WTC11 (cell line): Measurements from ENCODE around the gene CAMTA1. TPM values are rescaled to one million over a fixed set of nuclear protein-coding genes. Genes with fewer than 3 reads are reported as not detected.

Source experiments
- ATAC-seq: fragments of 200-7000 bp; cut with Tn5 transposase; 2 replicates; pipeline ENCODE4 v1.10.0; 2021; ENCODE audit warnings: mild to moderate bottlenecking, moderate library complexity
- CTCF ChIA-PET: fragments of 300-600 bp; sonication (Branson Sonifier 250); formaldehyde crosslinking; loops from one replicate; lab custom pipeline; 2021; ENCODE audit warnings: antibody characterized with exemption; lab: Charles Lee
- POLR2A ChIA-PET: fragments of 350-600 bp; sonication (Branson Sonifier 250); formaldehyde crosslinking; loops from one replicate; lab custom pipeline; 2021; ENCODE audit warnings: antibody characterized with exemption; lab: Charles Lee
- DNase-seq: peaks from one replicate; pipeline ENCODE4 v3.0.0; 2021; ENCODE audit warnings: low spot score
- H3K27ac Mint-ChIP-seq: 2 replicates; pipeline ENCODE4 v1.8.0; 2021; ENCODE audit warnings: mixed read lengths
- H3K27me3 Mint-ChIP-seq: 2 replicates; pipeline ENCODE4 v1.8.0; 2021; ENCODE audit warnings: low read depth, mild to moderate bottlenecking, moderate library complexity, mixed read lengths
- H3K36me3 Mint-ChIP-seq: 2 replicates; pipeline ENCODE4 v1.8.0; 2021; ENCODE audit warnings: mixed read lengths
- H3K4me1 Mint-ChIP-seq: 2 replicates; pipeline ENCODE4 v1.8.0; 2022; ENCODE audit warnings: mixed read lengths
- H3K4me3 Mint-ChIP-seq: 2 replicates; pipeline ENCODE4 v1.8.0; 2021; ENCODE audit warnings: mild to moderate bottlenecking, moderate library complexity, mixed read lengths
- H3K9me3 Mint-ChIP-seq: 2 replicates; pipeline ENCODE4 v1.8.0; 2021; ENCODE audit warnings: mixed read lengths
- CBFB ChIP-seq: sonication (generic); formaldehyde crosslinking; IDR thresholded peaks from 2 replicates; pipeline ENCODE4 v1.8.1; 2022; ENCODE audit warnings: mild to moderate bottlenecking, low read depth, missing genetic modification reagents
- CREB1 ChIP-seq: sonication (generic); formaldehyde crosslinking; IDR thresholded peaks from 2 replicates; pipeline ENCODE4 v1.8.0; 2023; ENCODE audit warnings: mild to moderate bottlenecking, missing genetic modification reagents
- ESRRA ChIP-seq: sonication (generic); formaldehyde crosslinking; IDR thresholded peaks from 2 replicates; pipeline ENCODE4 v1.8.1; 2022; ENCODE audit warnings: mild to moderate bottlenecking, missing genetic modification reagents, borderline replicate concordance
- GRHL2 ChIP-seq: fragments of 250-450 bp; sonication (Bioruptor Pico); IDR thresholded peaks from 2 replicates; pipeline ENCODE4 v1.8.0; 2022; ENCODE audit warnings: mild to moderate bottlenecking, moderate library complexity; ENCODE audit not compliant: insufficient replicate concordance, severe bottlenecking
- JUN ChIP-seq: sonication (generic); formaldehyde crosslinking; IDR thresholded peaks from 2 replicates; pipeline ENCODE4 v1.8.0; 2023; ENCODE audit warnings: mild to moderate bottlenecking, missing genetic modification reagents
- NFE2L1 ChIP-seq: sonication (generic); formaldehyde crosslinking; IDR thresholded peaks from 2 replicates; pipeline ENCODE4 v1.8.1; 2023; ENCODE audit warnings: missing genetic modification reagents
- RELA ChIP-seq: sonication (generic); formaldehyde crosslinking; IDR thresholded peaks from 2 replicates; pipeline ENCODE4 v1.8.1; 2022; ENCODE audit warnings: missing genetic modification reagents, mild to moderate bottlenecking, borderline replicate concordance
- RORB ChIP-seq: fragments of 250-450 bp; sonication (Bioruptor Pico); IDR thresholded peaks from 2 replicates; pipeline ENCODE4 v1.9.0; 2021; ENCODE audit warnings: mild to moderate bottlenecking
- SMAD3 ChIP-seq: sonication (generic); formaldehyde crosslinking; IDR thresholded peaks from 2 replicates; pipeline ENCODE4 v1.8.0; 2022; ENCODE audit warnings: missing genetic modification reagents, mild to moderate bottlenecking, borderline replicate concordance
- TCF7 ChIP-seq: sonication (generic); formaldehyde crosslinking; IDR thresholded peaks from 2 replicates; pipeline ENCODE4 v1.8.0; 2022; ENCODE audit warnings: mild to moderate bottlenecking, low read depth, missing genetic modification reagents, moderate library complexity
- ZNF396 ChIP-seq: fragments of 250-450 bp; sonication (Bioruptor Pico); IDR thresholded peaks from 2 replicates; pipeline ENCODE4 v1.8.0; 2021; ENCODE audit warnings: mild to moderate bottlenecking, moderate library complexity, borderline replicate concordance
- ZNF416 ChIP-seq: fragments of 250-450 bp; sonication (Bioruptor Pico); IDR thresholded peaks from 2 replicates; pipeline ENCODE4 v1.9.0; 2021; ENCODE audit warnings: mild to moderate bottlenecking, inconsistent platforms
- total RNA-seq: library from RNA; stranded (reverse); gene quantifications from 3 replicates; pipeline ENCODE4 v1.2.3, GENCODE V29; 2021
- TF ChIP-seq, protein P1 (sequence below): sonication (generic); formaldehyde crosslinking; IDR thresholded peaks from 2 replicates; pipeline ENCODE4 v1.8.1; 2023; ENCODE audit warnings: mild to moderate bottlenecking, missing genetic modification reagents, borderline replicate concordance
- TF ChIP-seq, protein P2 (sequence below): sonication (generic); formaldehyde crosslinking; IDR thresholded peaks from 2 replicates; pipeline ENCODE4 v1.8.1; 2023; ENCODE audit warnings: mild to moderate bottlenecking, missing genetic modification reagents
- TF ChIP-seq, protein P3 (sequence below): sonication (generic); formaldehyde crosslinking; IDR thresholded peaks from 2 replicates; pipeline ENCODE4 v1.8.0; 2022; ENCODE audit warnings: mild to moderate bottlenecking, missing genetic modification reagents
- TF ChIP-seq, protein P4 (sequence below): fragments of 250-450 bp; sonication (Bioruptor Pico); IDR thresholded peaks from 2 replicates; pipeline ENCODE4 v1.9.0; 2021; ENCODE audit warnings: moderate library complexity, mild to moderate bottlenecking, inconsistent platforms, borderline replicate concordance

CAMTA1 gene
- total RNA-seq, 1 experiment from 2014 or later, result 86.4 TPM

DNA sequence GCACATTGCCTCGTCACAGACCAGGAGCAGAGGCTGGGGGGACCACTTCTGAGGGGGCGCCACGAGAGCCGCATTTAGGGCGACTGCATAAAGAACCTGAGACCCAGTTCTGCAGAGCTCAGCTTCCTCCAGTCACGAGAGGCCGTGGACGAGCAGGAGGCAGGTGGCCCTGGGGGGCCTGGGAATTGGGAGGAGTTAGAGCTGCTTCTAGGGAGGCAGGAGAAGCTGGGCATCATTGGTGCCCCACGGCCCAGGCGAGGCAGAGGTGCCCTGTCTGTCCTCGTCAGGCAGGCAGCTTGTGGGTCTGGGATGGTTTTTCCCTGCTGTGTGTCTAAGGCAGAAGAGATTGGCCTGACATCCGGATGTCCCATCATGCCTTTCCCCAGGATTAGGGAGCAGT is 389.3 kb downstream of the CAMTA1 start (continued):
- TF ChIP-seq, protein P1, sequence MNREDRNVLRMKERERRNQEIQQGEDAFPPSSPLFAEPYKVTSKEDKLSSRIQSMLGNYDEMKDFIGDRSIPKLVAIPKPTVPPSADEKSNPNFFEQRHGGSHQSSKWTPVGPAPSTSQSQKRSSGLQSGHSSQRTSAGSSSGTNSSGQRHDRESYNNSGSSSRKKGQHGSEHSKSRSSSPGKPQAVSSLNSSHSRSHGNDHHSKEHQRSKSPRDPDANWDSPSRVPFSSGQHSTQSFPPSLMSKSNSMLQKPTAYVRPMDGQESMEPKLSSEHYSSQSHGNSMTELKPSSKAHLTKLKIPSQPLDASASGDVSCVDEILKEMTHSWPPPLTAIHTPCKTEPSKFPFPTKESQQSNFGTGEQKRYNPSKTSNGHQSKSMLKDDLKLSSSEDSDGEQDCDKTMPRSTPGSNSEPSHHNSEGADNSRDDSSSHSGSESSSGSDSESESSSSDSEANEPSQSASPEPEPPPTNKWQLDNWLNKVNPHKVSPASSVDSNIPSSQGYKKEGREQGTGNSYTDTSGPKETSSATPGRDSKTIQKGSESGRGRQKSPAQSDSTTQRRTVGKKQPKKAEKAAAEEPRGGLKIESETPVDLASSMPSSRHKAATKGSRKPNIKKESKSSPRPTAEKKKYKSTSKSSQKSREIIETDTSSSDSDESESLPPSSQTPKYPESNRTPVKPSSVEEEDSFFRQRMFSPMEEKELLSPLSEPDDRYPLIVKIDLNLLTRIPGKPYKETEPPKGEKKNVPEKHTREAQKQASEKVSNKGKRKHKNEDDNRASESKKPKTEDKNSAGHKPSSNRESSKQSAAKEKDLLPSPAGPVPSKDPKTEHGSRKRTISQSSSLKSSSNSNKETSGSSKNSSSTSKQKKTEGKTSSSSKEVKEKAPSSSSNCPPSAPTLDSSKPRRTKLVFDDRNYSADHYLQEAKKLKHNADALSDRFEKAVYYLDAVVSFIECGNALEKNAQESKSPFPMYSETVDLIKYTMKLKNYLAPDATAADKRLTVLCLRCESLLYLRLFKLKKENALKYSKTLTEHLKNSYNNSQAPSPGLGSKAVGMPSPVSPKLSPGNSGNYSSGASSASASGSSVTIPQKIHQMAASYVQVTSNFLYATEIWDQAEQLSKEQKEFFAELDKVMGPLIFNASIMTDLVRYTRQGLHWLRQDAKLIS (CRISPR knock-in tag), result no peak
- TF ChIP-seq ZNF416 (CRISPR knock-in tag) (no peak), GRHL2 (CRISPR knock-in tag) (no peak)
- TF ChIP-seq, protein P2, sequence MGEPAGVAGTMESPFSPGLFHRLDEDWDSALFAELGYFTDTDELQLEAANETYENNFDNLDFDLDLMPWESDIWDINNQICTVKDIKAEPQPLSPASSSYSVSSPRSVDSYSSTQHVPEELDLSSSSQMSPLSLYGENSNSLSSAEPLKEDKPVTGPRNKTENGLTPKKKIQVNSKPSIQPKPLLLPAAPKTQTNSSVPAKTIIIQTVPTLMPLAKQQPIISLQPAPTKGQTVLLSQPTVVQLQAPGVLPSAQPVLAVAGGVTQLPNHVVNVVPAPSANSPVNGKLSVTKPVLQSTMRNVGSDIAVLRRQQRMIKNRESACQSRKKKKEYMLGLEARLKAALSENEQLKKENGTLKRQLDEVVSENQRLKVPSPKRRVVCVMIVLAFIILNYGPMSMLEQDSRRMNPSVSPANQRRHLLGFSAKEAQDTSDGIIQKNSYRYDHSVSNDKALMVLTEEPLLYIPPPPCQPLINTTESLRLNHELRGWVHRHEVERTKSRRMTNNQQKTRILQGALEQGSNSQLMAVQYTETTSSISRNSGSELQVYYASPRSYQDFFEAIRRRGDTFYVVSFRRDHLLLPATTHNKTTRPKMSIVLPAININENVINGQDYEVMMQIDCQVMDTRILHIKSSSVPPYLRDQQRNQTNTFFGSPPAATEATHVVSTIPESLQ (CRISPR knock-in tag), result no peak
- TF ChIP-seq, all 79 proteins: peak for 0

DNA sequence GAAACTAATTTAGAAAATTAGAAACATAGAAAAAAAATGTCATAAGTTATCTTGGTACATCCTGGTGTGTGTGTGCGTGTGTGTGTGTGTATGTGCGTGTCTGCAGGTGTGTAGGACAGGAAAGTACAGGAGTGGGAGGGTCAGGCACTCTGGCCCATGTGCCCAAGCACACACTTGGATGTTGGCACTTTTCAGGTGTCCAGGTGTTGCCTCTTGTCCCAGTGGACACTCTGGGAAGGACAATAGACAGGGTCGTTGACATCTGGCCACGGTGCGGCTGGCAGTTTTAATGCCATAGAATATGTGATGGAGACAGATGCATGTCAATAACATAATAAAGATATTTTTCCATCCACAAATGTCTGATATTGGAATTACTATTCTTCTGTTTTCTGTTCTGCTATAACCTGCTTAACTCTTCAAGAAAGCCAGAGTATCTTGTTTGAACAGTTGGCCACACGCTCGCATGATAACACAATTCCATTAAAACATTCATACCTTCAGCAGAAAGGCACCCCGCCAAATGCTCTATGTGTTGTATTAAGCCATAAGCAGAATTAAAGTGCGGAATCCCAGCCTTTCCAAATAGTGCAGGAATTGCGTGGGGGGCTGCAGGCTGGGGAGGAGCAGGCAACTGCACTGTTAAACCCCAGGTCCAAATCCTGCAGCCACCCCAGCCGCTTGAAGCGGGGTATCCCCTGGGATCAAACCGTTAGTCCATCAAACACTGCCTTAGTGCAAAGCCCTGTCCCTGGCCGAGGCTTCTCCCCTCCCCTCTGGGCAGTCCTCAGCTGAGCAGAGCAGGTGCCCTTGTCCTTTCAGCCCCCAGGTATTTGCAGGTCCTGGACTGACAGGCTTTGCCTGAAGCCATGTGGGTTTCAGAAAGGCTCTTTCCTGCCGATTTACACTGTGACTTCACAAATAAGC is 390.0 kb downstream of the CAMTA1 start:
- no peak overlapping the region for H3K4me3 Mint-ChIP-seq
- H3K27me3 Mint-ChIP-seq, result no peaks in the 10 kb centered on the region
- ChIA-PET POLR2A (no interaction called here), CTCF (interaction anchor here (0.8 to 1.2 kb wide), 3 partner anchors 33 to 133 kb away, joined by 4 to 5 read pairs (median 4); no protein-coding TSS in a partner anchor)
- H3K9me3 Mint-ChIP-seq, result peaks cover 19% of the 10 kb centered on the region
- H3K27ac Mint-ChIP-seq, result no peak overlapping the region
- TF ChIP-seq, protein P3, sequence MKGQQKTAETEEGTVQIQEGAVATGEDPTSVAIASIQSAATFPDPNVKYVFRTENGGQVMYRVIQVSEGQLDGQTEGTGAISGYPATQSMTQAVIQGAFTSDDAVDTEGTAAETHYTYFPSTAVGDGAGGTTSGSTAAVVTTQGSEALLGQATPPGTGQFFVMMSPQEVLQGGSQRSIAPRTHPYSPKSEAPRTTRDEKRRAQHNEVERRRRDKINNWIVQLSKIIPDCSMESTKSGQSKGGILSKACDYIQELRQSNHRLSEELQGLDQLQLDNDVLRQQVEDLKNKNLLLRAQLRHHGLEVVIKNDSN (CRISPR knock-in tag), result no peak
- TF ChIP-seq, protein P4, sequence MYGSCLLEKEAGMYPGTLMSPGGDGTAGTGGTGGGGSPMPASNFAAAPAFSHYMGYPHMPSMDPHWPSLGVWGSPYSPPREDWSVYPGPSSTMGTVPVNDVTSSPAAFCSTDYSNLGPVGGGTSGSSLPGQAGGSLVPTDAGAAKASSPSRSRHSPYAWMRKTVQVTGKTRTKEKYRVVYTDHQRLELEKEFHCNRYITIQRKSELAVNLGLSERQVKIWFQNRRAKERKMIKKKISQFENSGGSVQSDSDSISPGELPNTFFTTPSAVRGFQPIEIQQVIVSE (CRISPR knock-in tag), result no peak
- TF ChIP-seq RORB (no peak), JUN (CRISPR knock-in tag) (no peak), SMAD3 (CRISPR knock-in tag) (no peak), RELA (CRISPR knock-in tag) (no peak), ESRRA (no peak), CBFB (CRISPR knock-in tag) (no peak), NFE2L1 (CRISPR knock-in tag) (no peak), ZNF396 (CRISPR knock-in tag) (no peak), TCF7 (CRISPR knock-in tag) (no peak), CREB1 (CRISPR knock-in tag) (no peak)
- DNase-seq, result no peak
- no peak for ATAC-seq
- peaks cover 14% of the 10 kb centered on the region for H3K4me1 Mint-ChIP-seq
- peaks cover 7% of the 10 kb centered on the region for H3K36me3 Mint-ChIP-seq
